ENCODE data around the gene EFR3B.

GRCh38 chr2:25145803-25146202, 103.9 kb downstream of the EFR3B start:
- TF ChIP-seq, protein P1, sequence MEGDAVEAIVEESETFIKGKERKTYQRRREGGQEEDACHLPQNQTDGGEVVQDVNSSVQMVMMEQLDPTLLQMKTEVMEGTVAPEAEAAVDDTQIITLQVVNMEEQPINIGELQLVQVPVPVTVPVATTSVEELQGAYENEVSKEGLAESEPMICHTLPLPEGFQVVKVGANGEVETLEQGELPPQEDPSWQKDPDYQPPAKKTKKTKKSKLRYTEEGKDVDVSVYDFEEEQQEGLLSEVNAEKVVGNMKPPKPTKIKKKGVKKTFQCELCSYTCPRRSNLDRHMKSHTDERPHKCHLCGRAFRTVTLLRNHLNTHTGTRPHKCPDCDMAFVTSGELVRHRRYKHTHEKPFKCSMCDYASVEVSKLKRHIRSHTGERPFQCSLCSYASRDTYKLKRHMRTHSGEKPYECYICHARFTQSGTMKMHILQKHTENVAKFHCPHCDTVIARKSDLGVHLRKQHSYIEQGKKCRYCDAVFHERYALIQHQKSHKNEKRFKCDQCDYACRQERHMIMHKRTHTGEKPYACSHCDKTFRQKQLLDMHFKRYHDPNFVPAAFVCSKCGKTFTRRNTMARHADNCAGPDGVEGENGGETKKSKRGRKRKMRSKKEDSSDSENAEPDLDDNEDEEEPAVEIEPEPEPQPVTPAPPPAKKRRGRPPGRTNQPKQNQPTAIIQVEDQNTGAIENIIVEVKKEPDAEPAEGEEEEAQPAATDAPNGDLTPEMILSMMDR (IDR thresholded peaks at IDR 0.05; ENCODE audit: insufficient read depth, low read length, poor library complexity, severe bottlenecking), result no peak
- TF ChIP-seq EZH2phosphoT487 (conservative IDR thresholded peaks at IDR 0.05; ENCODE audit: low read length), result no peak
